Measurements from ENCODE around the gene ALPK3.

DNA sequence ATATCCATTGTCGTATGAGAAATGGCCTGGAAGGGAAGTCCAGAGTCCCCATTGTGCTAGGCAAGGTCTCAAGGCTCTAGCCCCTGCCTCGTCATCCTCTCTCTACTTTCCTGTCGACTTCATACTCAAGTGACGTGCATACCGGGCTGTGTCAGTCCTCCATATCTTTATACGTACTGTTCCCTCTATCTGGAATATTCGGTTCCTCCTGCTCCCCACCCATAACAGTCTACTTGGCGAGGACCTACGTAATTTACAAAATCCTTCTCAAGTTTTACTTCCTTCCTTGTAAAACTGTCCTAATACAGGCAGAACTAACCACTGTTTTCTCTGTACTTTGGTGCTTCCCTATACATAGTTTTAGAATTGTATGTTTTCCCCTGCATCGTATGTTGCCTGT, 2.2 kb upstream of the ALPK3 start:
- TF ChIP-seq, protein P1, sequence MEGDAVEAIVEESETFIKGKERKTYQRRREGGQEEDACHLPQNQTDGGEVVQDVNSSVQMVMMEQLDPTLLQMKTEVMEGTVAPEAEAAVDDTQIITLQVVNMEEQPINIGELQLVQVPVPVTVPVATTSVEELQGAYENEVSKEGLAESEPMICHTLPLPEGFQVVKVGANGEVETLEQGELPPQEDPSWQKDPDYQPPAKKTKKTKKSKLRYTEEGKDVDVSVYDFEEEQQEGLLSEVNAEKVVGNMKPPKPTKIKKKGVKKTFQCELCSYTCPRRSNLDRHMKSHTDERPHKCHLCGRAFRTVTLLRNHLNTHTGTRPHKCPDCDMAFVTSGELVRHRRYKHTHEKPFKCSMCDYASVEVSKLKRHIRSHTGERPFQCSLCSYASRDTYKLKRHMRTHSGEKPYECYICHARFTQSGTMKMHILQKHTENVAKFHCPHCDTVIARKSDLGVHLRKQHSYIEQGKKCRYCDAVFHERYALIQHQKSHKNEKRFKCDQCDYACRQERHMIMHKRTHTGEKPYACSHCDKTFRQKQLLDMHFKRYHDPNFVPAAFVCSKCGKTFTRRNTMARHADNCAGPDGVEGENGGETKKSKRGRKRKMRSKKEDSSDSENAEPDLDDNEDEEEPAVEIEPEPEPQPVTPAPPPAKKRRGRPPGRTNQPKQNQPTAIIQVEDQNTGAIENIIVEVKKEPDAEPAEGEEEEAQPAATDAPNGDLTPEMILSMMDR (IDR thresholded peaks at IDR 0.05; ENCODE audit: low read depth, low read length, poor library complexity, severe bottlenecking), result no peak
- no peak for TF ChIP-seq EZH2phosphoT487 (IDR thresholded peaks at IDR 0.05; ENCODE audit: borderline replicate concordance, low read length)
